GM18951 (cell line): ENCODE results near the gene ZP2.
"Not testable (repeated sequence)": the region's sequence is repeated elsewhere in the genome, so short reads cannot be mapped to it uniquely, and the experiment has no call there.

Experiments used
- POLR2A ChIP-seq: IDR thresholded peaks from 4 replicates; pipeline ENCODE4 v1.6.1; 2011; ENCODE audit warnings: mild to moderate bottlenecking; ENCODE audit not compliant: insufficient read length, insufficient read depth; ENCODE audit errors: extremely low read depth
- in situ Hi-C: fragments of 300-500 bp; cut with MboI; formaldehyde crosslinking; loops from one replicate; pipeline ENCODE4 v1.12.0; 2022; ENCODE audit warnings: low sequenced_read_pairs, mixed read lengths, inconsistent platforms; ENCODE audit not compliant: unreplicated experiment

Gene ZP2

GRCh38 chr16:21211486-21211885, at the start of gene ZP2:
Gene ZP2, minus strand, starts transcription at chr16:21211574. Its CDS starts 27 bp downstream, at chr16:21211547.
- TF ChIP-seq POLR2A: no peak
- in situ Hi-C loops: no loop called here

- in situ Hi-C loops: no loop called here
- no peak for TF ChIP-seq POLR2A
Measured at GRCh38 chr16:21257284-21257683, 45.9 kb upstream of the ZP2 start.

GRCh38 chr16:21256636-21257035, 45.3 kb upstream of the ZP2 start:
- TF ChIP-seq POLR2A: no peak
- in situ Hi-C loops: no loop called here

DNA sequence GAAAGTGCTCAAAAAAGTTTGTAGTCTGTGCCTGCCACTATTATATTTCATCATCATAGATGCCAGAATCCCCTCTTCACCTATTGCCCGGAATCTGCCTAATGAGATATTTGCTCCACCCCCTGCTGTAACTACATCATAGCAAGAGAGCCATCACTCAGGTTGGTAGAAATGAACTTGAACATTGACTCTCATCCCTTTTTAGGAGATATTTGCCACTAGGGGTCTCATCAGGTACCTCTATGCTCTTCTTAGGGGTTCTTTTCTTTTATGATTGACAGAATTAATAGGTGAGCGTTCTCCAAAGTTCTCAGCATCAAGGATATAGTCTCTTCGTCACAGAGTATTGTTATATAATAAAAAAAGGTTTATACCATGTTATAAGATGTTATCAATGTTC, 42.1 kb upstream of the ZP2 start:
- in situ Hi-C loops: no loop called here
- TF ChIP-seq POLR2A: no peak

GRCh38 chr16:21250072-21250923, 38.9 kb upstream of the ZP2 start:
- in situ Hi-C loops: no loop called here
- TF ChIP-seq POLR2A: no peak

DNA sequence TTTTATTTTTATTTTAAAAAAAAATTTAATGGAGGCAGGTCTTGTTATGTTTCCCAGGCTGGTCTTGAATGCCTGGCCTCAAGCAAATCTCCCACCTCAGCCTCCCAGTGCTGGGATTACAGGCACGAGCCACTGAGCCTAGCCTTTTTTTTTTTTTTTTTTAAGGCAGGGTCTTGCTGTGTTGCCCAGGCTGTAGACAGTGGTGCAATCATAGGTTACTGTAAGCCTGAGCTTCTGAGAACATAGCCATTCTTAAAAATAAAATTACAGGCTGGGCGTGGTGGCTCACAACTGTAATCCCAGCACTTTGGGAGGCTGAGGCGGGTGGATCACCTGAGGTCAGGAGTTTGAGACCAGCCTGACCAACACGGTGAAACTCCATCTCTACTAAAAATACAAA, 36.8 kb upstream of the ZP2 start:
- in situ Hi-C loops: not testable (repeated sequence)

DNA sequence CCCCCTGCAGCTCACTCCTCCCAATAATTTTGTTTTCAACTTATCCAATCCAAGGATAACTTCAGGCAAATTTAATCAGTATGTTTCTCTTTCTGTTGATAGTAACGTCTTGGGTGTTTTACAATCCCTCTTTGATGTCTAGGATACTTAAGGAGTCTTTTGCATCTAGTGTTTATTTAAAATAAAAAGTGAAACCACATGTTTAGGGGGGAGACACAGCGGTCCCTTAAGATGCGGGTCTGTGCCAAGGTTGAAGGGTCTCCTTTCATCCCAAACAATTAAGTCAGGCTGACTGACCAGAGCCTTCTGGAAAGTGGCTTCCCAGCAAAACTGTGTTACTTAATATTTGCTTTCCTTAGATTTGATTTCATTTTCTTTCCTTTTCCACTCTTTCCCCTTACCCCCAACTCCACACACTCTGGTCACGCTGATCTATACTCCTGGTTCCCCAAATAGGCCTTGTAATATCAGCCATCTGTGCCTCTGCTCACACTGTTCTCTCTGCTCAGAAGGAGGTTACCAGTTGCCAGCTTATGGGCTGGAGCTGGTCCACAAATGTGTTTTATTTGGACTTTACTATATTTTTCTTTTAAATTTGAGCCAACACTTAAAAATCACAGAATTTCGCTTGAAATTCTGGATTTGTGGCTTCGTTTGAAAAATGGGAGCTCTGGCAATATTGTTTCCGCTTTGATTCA, 33.3 kb upstream of the ZP2 start:
- in situ Hi-C loops: no loop called here
- no peak for TF ChIP-seq POLR2A

DNA sequence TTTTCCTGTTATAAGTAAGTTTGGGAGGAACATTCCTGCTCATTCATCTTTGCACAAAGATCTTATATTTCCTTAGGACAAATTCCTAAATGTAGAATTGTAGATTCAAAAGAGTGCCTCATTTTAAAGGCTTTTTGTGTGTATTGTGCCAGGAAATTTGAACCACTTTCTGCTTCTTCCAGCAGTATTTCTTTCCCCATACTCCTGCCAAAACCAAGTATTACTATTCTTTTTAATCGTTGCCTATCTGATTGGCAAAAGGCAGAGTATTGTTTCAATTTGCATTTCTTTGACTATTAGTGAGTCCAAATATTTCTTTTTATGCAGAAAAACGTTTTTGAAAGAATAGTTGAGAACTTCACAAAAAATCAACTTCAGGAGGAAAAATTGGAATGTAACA, 31.4 kb upstream of the ZP2 start:
- no peak for TF ChIP-seq POLR2A
- in situ Hi-C loops: no loop called here

DNA sequence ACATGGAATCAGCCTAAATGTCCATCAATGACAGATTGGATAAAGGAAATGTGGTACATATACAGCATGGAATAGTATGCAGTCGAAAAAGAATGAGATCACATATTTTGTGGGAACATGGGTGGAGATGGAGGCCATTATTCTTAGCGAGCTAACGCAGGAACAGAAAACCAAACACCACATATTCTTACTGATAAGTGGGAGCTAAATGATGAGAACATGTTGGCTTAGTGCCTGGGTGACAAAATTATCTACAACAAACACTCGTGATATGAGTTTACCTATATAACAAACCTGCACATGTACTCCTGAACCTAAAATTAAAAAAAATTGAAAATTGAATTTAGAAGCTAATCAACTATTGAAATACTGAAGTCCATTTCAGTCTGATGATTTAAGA, 28.3 kb upstream of the ZP2 start:
- TF ChIP-seq POLR2A: no peak
- in situ Hi-C loops: no loop called here

GRCh38 chr16:21236831-21237230, 25.5 kb upstream of the ZP2 start:
- in situ Hi-C loops: no loop called here
- TF ChIP-seq POLR2A: no peak

DNA sequence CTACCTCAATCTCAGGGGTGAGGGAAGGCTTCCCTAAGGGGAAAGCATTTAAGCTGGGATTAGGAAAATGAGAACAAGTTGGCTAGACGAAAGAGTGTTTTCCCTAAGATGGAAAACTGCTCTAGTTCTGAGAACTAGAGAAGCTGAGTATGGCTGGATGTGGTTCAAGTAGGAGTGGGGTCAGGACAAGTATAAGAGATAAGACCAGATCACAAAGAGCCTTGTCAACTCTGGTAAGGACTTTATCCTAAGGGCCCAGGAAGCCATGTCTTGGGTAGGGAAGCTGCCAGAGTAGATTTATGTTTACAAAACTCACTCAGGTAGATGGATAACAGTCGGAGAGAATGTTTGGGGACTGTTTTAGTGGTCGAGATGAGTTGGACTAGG, 23.8 kb upstream of the ZP2 start:
- in situ Hi-C loops: no loop called here
- TF ChIP-seq POLR2A: no peak

- no peak for TF ChIP-seq POLR2A
- in situ Hi-C loops: no loop called here
Measured at GRCh38 chr16:21233521-21234150, 22.3 kb upstream of the ZP2 start, which contains the start of gene ANKS4B. Gene ANKS4B, plus strand, starts transcription at chr16:21233699. Its CDS starts 39 bp downstream, at chr16:21233738.

- in situ Hi-C loops: no loop called here
- TF ChIP-seq POLR2A: no peak
Measured at GRCh38 chr16:21233045-21233520, 21.7 kb upstream of the ZP2 start.
